ENCODE data around the gene SFXN4. TPM values are rescaled to one million over a fixed set of nuclear protein-coding genes. Genes with fewer than 3 reads are reported as not detected.

Gene SFXN4
- total and polyA plus RNA-seq, 2 experiments from 2014 or later = 18.6 to 22.3 TPM

GRCh38 chr10:119120875-119121274 is 44.6 kb downstream of the SFXN4 start (continued):
- no peak for TF ChIP-seq CTCF (conservative IDR thresholded peaks at IDR 0.05; ENCODE audit: low read depth in 2 of 2)

GRCh38 chr10:119120413-119120867 is 45.1 kb downstream of the SFXN4 start:
- ATAC-seq (no peak), DNase-seq (ENCODE audit: low spot score) (no peak)
- no peaks in the 10 kb centered on the region for H3F3A ChIP-seq (replicated peaks; ENCODE audit: low read depth)
- no peak overlapping the region for H3K27ac ChIP-seq (ENCODE audit: low read depth)
- no peaks in the 10 kb centered on the region for H3K9me3 Mint-ChIP-seq
- H3K27me3 ChIP-seq (ENCODE audit: insufficient read depth) = no peaks in the 10 kb centered on the region
- peaks cover 57% of the 10 kb centered on the region for H3K36me3 Mint-ChIP-seq (ENCODE audit: low read depth)
- TF ChIP-seq EZH2 (IDR thresholded peaks at IDR 0.05; ENCODE audit: low read depth, unreplicated experiment) (no peak), ZNF462 (CRISPR knock-in tag; IDR thresholded peaks at IDR 0.05) (no peak), REST (IDR thresholded peaks at IDR 0.05; ENCODE audit: unreplicated experiment) (no peak), STAT1 (IDR thresholded peaks at IDR 0.05; ENCODE audit: unreplicated experiment) (no peak), NANOG (IDR thresholded peaks at IDR 0.05; ENCODE audit: borderline replicate concordance) (no peak), ZNF114 (CRISPR knock-in tag; IDR thresholded peaks at IDR 0.05) (no peak), ZNF331 (CRISPR knock-in tag; IDR thresholded peaks at IDR 0.05; ENCODE audit: low read depth) (no peak), CTCF (conservative IDR thresholded peaks at IDR 0.05; ENCODE audit: low read depth in 2 of 2) (no peak)
- no peaks in the 10 kb centered on the region for H3K79me2 ChIP-seq (replicated peaks; ENCODE audit: insufficient read depth)
- no peak overlapping the region for H2AFZ ChIP-seq
- H3K27ac Mint-ChIP-seq = no peak overlapping the region
- no peaks in the 10 kb centered on the region for H3K4me1 Mint-ChIP-seq
- no peak overlapping the region for H3K4me3 ChIP-seq
- no peak overlapping the region for H3K4me2 ChIP-seq
- peaks cover 27% of the 10 kb centered on the region for H3K36me3 ChIP-seq (ENCODE audit: insufficient read depth)
- no peaks in the 10 kb centered on the region for H3K27me3 Mint-ChIP-seq (ENCODE audit: insufficient read depth, low read depth, poor library complexity)
- H3K4me1 ChIP-seq (ENCODE audit: insufficient read depth) = no peaks in the 10 kb centered on the region
- peaks cover 11% of the 10 kb centered on the region for H4K20me1 ChIP-seq (replicated peaks; ENCODE audit: insufficient read depth)
- no peak overlapping the region for H3K4me3 Mint-ChIP-seq
- H3K9me2 ChIP-seq (ENCODE audit: insufficient read depth) = no peaks in the 10 kb centered on the region
